Dendritic cell treated with granulocyte-macrophage colony-stimulating factor and Interleukin-4, amounts not matched to agents 40 ng/mL and 50 ng/mL, for 4 days (primary cell): ENCODE data around the gene DBX2.
"Not testable (repeated sequence)": the region's sequence is repeated elsewhere in the genome, so short reads cannot be mapped to it uniquely, and the experiment has no call there.

Experiments used
- H3K27ac Mint-ChIP-seq: one replicate; pipeline ENCODE4 v1.8.0; 2022; ENCODE audit warnings: mild to moderate bottlenecking, mixed read lengths
- H3K27me3 Mint-ChIP-seq: one replicate; pipeline ENCODE4 v1.8.0; 2022; ENCODE audit warnings: mild to moderate bottlenecking, mixed read lengths
- H3K36me3 Mint-ChIP-seq: one replicate; pipeline ENCODE4 v1.8.0; 2022; ENCODE audit warnings: low read depth, mixed read lengths
- H3K4me1 Mint-ChIP-seq: one replicate; pipeline ENCODE4 v1.8.0; 2022; ENCODE audit warnings: low read depth, mixed read lengths
- H3K4me3 Mint-ChIP-seq: one replicate; pipeline ENCODE4 v1.8.0; 2022; ENCODE audit warnings: mild to moderate bottlenecking, moderate library complexity, mixed read lengths
- H3K9me3 Mint-ChIP-seq: one replicate; pipeline ENCODE4 v1.8.0; 2022; ENCODE audit warnings: mixed read lengths
- intact Hi-C: fragments of 100-400 bp; cut with micrococcal nuclease; formaldehyde crosslinking; loops from one replicate; pipeline ENCODE4 v1.15.0; 2022

Gene DBX2

DNA sequence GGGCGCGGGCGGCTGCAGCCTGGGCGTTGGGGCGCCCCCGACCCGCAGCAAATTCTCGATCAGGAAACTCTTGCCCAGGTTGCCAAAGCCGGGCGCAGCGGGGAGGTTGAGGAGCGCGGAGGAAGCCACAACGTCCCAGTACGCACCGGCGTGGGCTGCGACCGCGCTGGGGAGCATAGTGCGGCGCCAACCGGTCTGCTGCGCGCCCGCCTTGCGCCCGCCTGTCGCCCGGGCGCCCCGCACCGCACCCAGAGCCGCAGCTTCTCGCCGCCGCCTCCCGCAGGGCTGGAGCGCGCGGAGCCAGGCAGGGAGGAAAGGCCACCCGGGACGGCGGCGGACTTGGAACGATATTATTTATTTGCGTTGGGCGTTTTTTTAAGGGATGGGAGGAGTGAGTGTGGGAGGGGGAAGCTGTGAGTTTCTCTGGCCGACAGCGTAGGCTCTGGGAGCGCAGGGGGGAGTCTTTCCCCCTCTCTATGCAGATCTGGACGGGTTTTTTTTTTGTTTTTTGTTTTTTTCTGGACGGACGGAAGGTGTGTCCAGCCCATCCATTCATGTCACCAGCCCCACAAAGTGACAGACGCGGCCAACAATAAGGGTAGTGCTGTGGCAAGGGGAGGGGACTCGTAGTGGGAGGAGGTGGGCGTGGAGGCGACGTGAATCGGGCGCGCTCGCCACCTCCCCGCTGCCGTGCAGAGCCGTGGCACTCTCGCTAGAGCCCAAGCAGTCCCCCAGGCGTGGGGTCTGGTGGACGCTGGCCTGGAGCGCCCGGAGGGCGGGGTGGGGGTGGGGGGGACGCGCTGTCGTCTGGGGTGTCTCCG lies at the start of gene DBX2:
Gene DBX2, minus strand, starts transcription at position 349 of the 821 bp plus-strand sequence. Its CDS starts 172 bp downstream, at position 177.
- H3K27ac Mint-ChIP-seq = no peak within 1 kb of the TSS
- intact Hi-C loops = no loop called here
- peaks cover 10% of the 10 kb centered on the region for H3K4me1 Mint-ChIP-seq
- H3K4me3 Mint-ChIP-seq = no peak within 1 kb of the TSS
- H3K36me3 Mint-ChIP-seq = no peaks in the 10 kb centered on the region
- peaks cover 55% of the 10 kb centered on the region for H3K27me3 Mint-ChIP-seq
- H3K9me3 Mint-ChIP-seq = no peaks in the 10 kb centered on the region

DNA sequence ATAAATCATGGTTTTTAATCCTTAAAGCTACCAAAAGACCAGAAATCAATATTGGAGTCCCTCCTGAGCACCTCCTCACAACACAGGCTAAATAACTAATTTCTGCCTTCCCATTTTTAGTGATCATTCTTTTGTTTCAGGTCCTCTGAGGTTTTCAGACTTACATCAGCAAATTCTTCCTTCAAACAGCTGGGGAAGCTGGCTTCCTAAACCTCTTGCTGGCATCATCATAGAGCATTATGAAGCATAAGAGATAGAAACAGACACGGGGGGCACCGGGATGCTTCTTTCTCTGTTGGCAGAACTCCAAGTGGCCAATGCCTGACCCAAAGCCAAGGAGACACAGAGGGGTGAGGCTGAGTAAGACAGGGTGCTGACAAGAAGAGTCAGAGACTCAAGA lies 47.9 kb upstream of the DBX2 start:
- no peaks in the 10 kb centered on the region for H3K4me1 Mint-ChIP-seq
- H3K9me3 Mint-ChIP-seq = no peaks in the 10 kb centered on the region
- H3K27ac Mint-ChIP-seq = no peak overlapping the region
- no peaks in the 10 kb centered on the region for H3K36me3 Mint-ChIP-seq
- intact Hi-C loops = no loop called here
- H3K4me3 Mint-ChIP-seq = no peak overlapping the region
- H3K27me3 Mint-ChIP-seq = no peaks in the 10 kb centered on the region

DNA sequence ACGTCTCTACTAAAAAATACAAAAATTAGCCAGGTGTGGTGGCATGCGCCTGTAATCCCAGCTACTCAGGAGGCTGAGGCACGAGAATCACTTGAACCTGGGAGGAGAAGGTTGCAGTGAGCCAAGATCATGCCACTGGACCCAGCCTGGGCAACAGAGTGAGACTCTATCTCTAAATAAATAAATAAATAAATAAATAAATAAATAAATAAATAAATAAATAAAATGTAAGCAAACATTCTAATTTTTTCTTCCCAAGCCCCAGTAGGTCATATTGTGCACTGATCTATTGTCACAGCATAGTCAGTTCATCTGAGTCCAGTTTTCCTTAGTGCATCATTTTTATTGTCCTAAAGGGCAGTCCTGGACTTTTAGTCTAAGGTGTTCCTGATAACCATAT lies 44.5 kb upstream of the DBX2 start:
- H3K4me1 Mint-ChIP-seq, H3K9me3 Mint-ChIP-seq, H3K27ac Mint-ChIP-seq, H3K36me3 Mint-ChIP-seq, intact Hi-C loops, H3K27me3 Mint-ChIP-seq, H3K4me3 Mint-ChIP-seq: not testable (repeated sequence)

- intact Hi-C loops = no loop called here
- no peaks in the 10 kb centered on the region for H3K27me3 Mint-ChIP-seq
- H3K9me3 Mint-ChIP-seq = no peaks in the 10 kb centered on the region
- no peaks in the 10 kb centered on the region for H3K4me1 Mint-ChIP-seq
- H3K27ac Mint-ChIP-seq = no peak overlapping the region
- no peaks in the 10 kb centered on the region for H3K36me3 Mint-ChIP-seq
- H3K4me3 Mint-ChIP-seq = no peak overlapping the region
These were observed 42.2 kb upstream of the DBX2 start for GRCh38 chr12:45093051-45093450.

DNA sequence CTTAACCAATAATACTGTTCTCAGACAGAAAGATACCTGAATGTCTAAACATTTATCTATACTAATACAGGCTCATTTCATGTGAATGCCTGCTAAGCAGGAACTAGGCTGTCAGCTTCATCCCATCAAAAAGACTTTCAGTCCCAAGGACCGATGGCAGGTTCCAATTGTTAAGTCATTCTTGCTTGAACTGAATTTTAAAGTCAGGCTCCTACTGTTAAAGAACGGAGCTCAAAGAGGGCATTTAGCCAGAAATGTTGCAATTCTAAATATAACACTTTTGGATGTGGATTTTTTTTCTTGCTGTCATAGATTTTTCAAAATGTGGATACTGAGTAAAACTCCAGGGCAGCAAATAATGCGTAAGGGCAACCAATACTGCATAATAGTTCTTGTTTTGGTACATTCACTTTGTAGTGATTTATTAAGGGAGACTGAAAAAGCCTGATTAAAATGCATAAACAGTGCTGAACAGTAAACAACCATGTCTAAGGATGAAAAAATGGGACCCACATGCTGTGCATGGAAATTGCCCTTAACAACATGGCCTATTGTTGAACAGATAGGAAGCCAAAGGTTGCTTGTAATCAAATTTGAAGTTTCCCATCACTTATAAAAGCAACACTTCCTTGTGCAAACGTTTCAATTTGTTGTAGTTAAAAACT lies 38.6 kb upstream of the DBX2 start:
- no peaks in the 10 kb centered on the region for H3K4me1 Mint-ChIP-seq

GRCh38 chr12:45088608-45089007 lies 37.7 kb upstream of the DBX2 start:
- H3K36me3 Mint-ChIP-seq = no peaks in the 10 kb centered on the region
- no peak overlapping the region for H3K27ac Mint-ChIP-seq
- peaks cover 10% of the 10 kb centered on the region for H3K9me3 Mint-ChIP-seq
- H3K27me3 Mint-ChIP-seq = no peaks in the 10 kb centered on the region
- no peak overlapping the region for H3K4me3 Mint-ChIP-seq
- intact Hi-C loops = no loop called here
- no peaks in the 10 kb centered on the region for H3K4me1 Mint-ChIP-seq

More for the DNA sequence above, 38.6 kb upstream of the DBX2 start:
- no peaks in the 10 kb centered on the region for H3K36me3 Mint-ChIP-seq
- intact Hi-C loops = no loop called here
- peaks cover 10% of the 10 kb centered on the region for H3K9me3 Mint-ChIP-seq
- no peaks in the 10 kb centered on the region for H3K27me3 Mint-ChIP-seq
- no peak overlapping the region for H3K4me3 Mint-ChIP-seq
- no peak overlapping the region for H3K27ac Mint-ChIP-seq

GRCh38 chr12:45084248-45084647 lies 33.3 kb upstream of the DBX2 start:
- H3K4me3 Mint-ChIP-seq, H3K4me1 Mint-ChIP-seq, H3K27ac Mint-ChIP-seq, H3K27me3 Mint-ChIP-seq, H3K9me3 Mint-ChIP-seq, H3K36me3 Mint-ChIP-seq, intact Hi-C loops: not testable (repeated sequence)

- H3K4me3 Mint-ChIP-seq = no peak overlapping the region
- H3K27ac Mint-ChIP-seq = no peak overlapping the region
- no peaks in the 10 kb centered on the region for H3K4me1 Mint-ChIP-seq
- H3K27me3 Mint-ChIP-seq = peaks cover 2% of the 10 kb centered on the region
- intact Hi-C loops = no loop called here
- H3K9me3 Mint-ChIP-seq = no peaks in the 10 kb centered on the region
- H3K36me3 Mint-ChIP-seq = no peaks in the 10 kb centered on the region
These were observed 26.4 kb upstream of the DBX2 start for GRCh38 chr12:45077251-45077650.

DNA sequence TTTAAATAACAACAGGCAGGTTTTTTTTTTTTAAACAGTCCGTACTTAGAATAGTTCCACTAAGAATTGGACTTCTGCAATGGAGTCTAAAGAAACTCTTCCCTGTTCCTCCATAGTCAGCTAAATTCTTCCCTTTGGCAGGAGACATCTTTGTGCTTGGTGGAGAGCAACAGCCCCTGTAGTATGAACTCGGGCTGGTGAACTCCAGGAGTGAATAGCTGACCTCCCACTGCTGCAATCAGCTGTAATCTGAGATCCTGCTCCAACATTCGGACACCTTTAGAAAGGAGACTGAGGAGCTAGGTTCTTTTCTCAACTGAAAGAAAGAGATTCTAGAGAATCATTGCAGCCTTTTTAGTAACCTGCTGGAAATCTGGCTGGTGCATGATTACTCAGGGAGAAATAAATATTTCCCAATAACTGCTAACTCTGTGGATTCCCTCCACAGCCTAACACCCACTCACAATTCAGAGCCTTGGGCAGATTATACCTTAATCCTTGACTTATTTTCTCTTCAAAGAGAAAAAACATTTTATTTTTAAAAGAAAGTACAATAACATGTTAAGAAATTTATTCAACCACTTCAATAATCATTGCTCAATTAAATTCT lies 25.6 kb upstream of the DBX2 start:
- Mint-ChIP-seq H3K27me3 (peaks cover 2% of the 10 kb centered on the region), H3K4me3 (no peak overlapping the region), H3K36me3 (no peaks in the 10 kb centered on the region), H3K27ac (no peak overlapping the region), H3K9me3 (no peaks in the 10 kb centered on the region), H3K4me1 (no peaks in the 10 kb centered on the region)
- intact Hi-C loops = no loop called here

- H3K27me3 Mint-ChIP-seq = peaks cover 2% of the 10 kb centered on the region
- no peak overlapping the region for H3K4me3 Mint-ChIP-seq
These were observed 24.8 kb upstream of the DBX2 start for GRCh38 chr12:45075587-45076282.

DNA sequence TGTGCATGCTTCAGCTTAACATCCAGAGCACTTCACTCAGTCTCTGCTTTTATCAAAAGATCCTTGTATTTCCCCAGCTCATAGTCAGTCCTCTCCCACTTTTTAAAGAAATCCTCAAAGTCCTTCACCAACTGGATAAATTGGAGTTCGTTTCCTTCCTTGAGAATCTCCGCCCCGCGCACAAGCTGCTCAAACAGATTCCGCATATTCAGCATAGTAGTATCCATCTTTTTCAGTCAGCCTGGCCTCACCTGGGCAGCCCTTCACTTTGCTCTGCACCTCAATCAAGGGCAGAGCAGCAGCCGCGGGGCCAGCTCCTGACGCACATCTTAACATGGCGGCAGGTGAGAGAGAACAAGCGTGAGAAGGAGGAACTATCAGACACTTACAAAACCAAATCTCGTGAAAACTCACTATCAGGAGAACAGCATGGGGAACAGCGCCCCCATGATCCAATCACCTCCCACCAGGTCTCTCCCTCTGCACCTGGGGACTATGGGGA lies 14.3 kb upstream of the DBX2 start:
- intact Hi-C loops = no loop called here
- no peaks in the 10 kb centered on the region for H3K4me1 Mint-ChIP-seq
- H3K4me3 Mint-ChIP-seq = no peak overlapping the region
- no peak overlapping the region for H3K27ac Mint-ChIP-seq
- peaks cover 48% of the 10 kb centered on the region for H3K9me3 Mint-ChIP-seq
- H3K36me3 Mint-ChIP-seq = no peaks in the 10 kb centered on the region
- peaks cover 2% of the 10 kb centered on the region for H3K27me3 Mint-ChIP-seq

More at GRCh38 chr12:45075587-45076282, 24.8 kb upstream of the DBX2 start:
- Mint-ChIP-seq H3K9me3 (no peaks in the 10 kb centered on the region), H3K36me3 (no peaks in the 10 kb centered on the region), H3K27ac (no peak overlapping the region), H3K4me1 (no peaks in the 10 kb centered on the region)
- intact Hi-C loops = no loop called here

- Mint-ChIP-seq H3K36me3 (no peaks in the 10 kb centered on the region), H3K27me3 (peaks cover 2% of the 10 kb centered on the region), H3K4me3 (no peak overlapping the region), H3K9me3 (peaks cover 12% of the 10 kb centered on the region), H3K27ac (no peak overlapping the region), H3K4me1 (no peaks in the 10 kb centered on the region)
- intact Hi-C loops = no loop called here
These were observed 10.1 kb upstream of the DBX2 start for GRCh38 chr12:45060976-45061375.

- peaks cover 52% of the 10 kb centered on the region for H3K27me3 Mint-ChIP-seq
- no peaks in the 10 kb centered on the region for H3K9me3 Mint-ChIP-seq
- no peak overlapping the region for H3K4me3 Mint-ChIP-seq
- intact Hi-C loops = no loop called here
- H3K27ac Mint-ChIP-seq = no peak overlapping the region
- peaks cover 10% of the 10 kb centered on the region for H3K4me1 Mint-ChIP-seq
- H3K36me3 Mint-ChIP-seq = no peaks in the 10 kb centered on the region
These were observed 750 bp upstream of the DBX2 start for GRCh38 chr12:45051572-45052125.
